HEK293 (cell line): ENCODE results near the gene CHN1.

ENCODE experiments used
- CTCF ChIA-PET: fragments of 350-600 bp; formaldehyde crosslinking; extraction: SDS; loops from one replicate; lab custom pipeline; 2021; ENCODE audit warnings: antibody characterized with exemption; lab: Yijun Ruan, JAX
- POLR2A ChIA-PET: fragments of 300-600 bp; formaldehyde crosslinking; extraction: SDS; loops from one replicate; lab custom pipeline; 2020; ENCODE audit warnings: antibody characterized with exemption, inconsistent platforms; lab: Yijun Ruan, JAX
- H3K27ac ChIP-seq: fragments of 200-500 bp; sonication (Bioruptor generic); 2 replicates; pipeline ENCODE4 v1.5.1; 2014; ENCODE audit warnings: low read depth, low read length, control low read depth, inconsistent platforms; ENCODE audit errors: extremely low read depth
- H3K36me3 ChIP-seq, 2 experiments: fragments of 200-500 bp in 1 of 2; sonication (Bioruptor generic) in 1 of 2; 1 replicate in 1 of 2; 2 replicates in 1 of 2; pipeline ENCODE4 v1.5.1; 2014 to 2017; ENCODE audit warnings: inconsistent platforms in 2 of 2, low read length in 2 of 2; ENCODE audit not compliant: control insufficient read depth in 2 of 2, insufficient read depth in 1 of 2
- H3K4me1 ChIP-seq: fragments of 200-500 bp; sonication (Bioruptor generic); 2 replicates; pipeline ENCODE4 v1.5.1; 2014; ENCODE audit warnings: mild to moderate bottlenecking, low read length, inconsistent platforms; ENCODE audit not compliant: control insufficient read depth, insufficient read depth
- H3K4me3 ChIP-seq: 2 replicates; pipeline ENCODE4 v1.5.1; 2011; ENCODE audit warnings: low read depth, mild to moderate bottlenecking, control low read depth, low read length, moderate library complexity
- H3K9me3 ChIP-seq: fragments of 200-500 bp; sonication (Bioruptor generic); 2 replicates; pipeline ENCODE4 v1.5.1; 2014; ENCODE audit warnings: low read depth, low read length, inconsistent platforms; ENCODE audit not compliant: control insufficient read depth, insufficient read depth
- EGR2 ChIP-seq: fragments of 450-650 bp; formaldehyde crosslinking; IDR thresholded peaks from 2 replicates; pipeline ENCODE4 v1.5.1; 2016; ENCODE audit warnings: low read depth, missing biosample characterization, missing genetic modification characterization
- REPIN1 ChIP-seq: fragments of 450-650 bp; formaldehyde crosslinking; IDR thresholded peaks from 2 replicates; pipeline ENCODE4 v1.5.1; 2017; ENCODE audit warnings: missing biosample characterization, missing genetic modification characterization, low read depth
- ZFHX2 ChIP-seq: fragments of 450-650 bp; formaldehyde crosslinking; conservative IDR thresholded peaks from 2 replicates; pipeline ENCODE4 v1.5.1; 2016; ENCODE audit warnings: missing biosample characterization, missing genetic modification characterization
- ZNF148 ChIP-seq: fragments of 450-650 bp; formaldehyde crosslinking; IDR thresholded peaks from 2 replicates; pipeline ENCODE4 v1.5.0; 2017; ENCODE audit warnings: missing biosample characterization, missing genetic modification characterization, borderline replicate concordance
- ZNF24 ChIP-seq: fragments of 450-650 bp; formaldehyde crosslinking; IDR thresholded peaks from 2 replicates; pipeline ENCODE4 v1.5.1; 2016; ENCODE audit warnings: missing biosample characterization, missing genetic modification characterization
- ZNF280C ChIP-seq: fragments of 450-650 bp; formaldehyde crosslinking; IDR thresholded peaks from 2 replicates; pipeline ENCODE4 v1.5.1; 2016; ENCODE audit warnings: missing biosample characterization, missing genetic modification characterization
- ZNF280D ChIP-seq: fragments of 450-650 bp; formaldehyde crosslinking; IDR thresholded peaks from 2 replicates; pipeline ENCODE4 v1.5.1; 2016; ENCODE audit warnings: missing biosample characterization, missing genetic modification characterization
- ZNF292 ChIP-seq: fragments of 450-650 bp; formaldehyde crosslinking; IDR thresholded peaks from 2 replicates; pipeline ENCODE4 v1.5.1; 2016; ENCODE audit warnings: low read depth, missing biosample characterization, missing genetic modification characterization, borderline replicate concordance
- ZNF354C ChIP-seq: fragments of 450-650 bp; formaldehyde crosslinking; IDR thresholded peaks from 2 replicates; pipeline ENCODE4 v1.5.1; 2016; ENCODE audit warnings: missing biosample characterization, missing genetic modification characterization, low read depth, borderline replicate concordance
- ZNF366 ChIP-seq: fragments of 450-650 bp; formaldehyde crosslinking; conservative IDR thresholded peaks from 2 replicates; pipeline ENCODE4 v1.5.1; 2016; ENCODE audit warnings: missing biosample characterization, missing genetic modification characterization
- ZNF37A ChIP-seq: fragments of 450-650 bp; IDR thresholded peaks from 2 replicates; pipeline ENCODE4 v1.5.1; 2018; ENCODE audit warnings: missing biosample characterization, missing genetic modification characterization
- ZNF449 ChIP-seq: fragments of 450-650 bp; formaldehyde crosslinking; IDR thresholded peaks from 2 replicates; pipeline ENCODE4 v1.5.1; 2017; ENCODE audit warnings: missing biosample characterization, mild to moderate bottlenecking, missing genetic modification characterization, moderate library complexity
- ZNF501 ChIP-seq: fragments of 450-650 bp; formaldehyde crosslinking; IDR thresholded peaks from 2 replicates; pipeline ENCODE4 v1.5.1; 2016; ENCODE audit warnings: missing biosample characterization, missing genetic modification characterization
- ZNF530 ChIP-seq: fragments of 450-650 bp; formaldehyde crosslinking; IDR thresholded peaks from 2 replicates; pipeline ENCODE4 v1.5.1; 2016; ENCODE audit warnings: low read depth, missing biosample characterization, missing genetic modification characterization
- ZNF785 ChIP-seq: fragments of 450-650 bp; formaldehyde crosslinking; IDR thresholded peaks from 2 replicates; pipeline ENCODE4 v1.5.1; 2016; ENCODE audit warnings: missing biosample characterization, missing genetic modification characterization
- ZNF791 ChIP-seq: fragments of 450-650 bp; formaldehyde crosslinking; IDR thresholded peaks from 2 replicates; pipeline ENCODE4 v1.5.1; 2016; ENCODE audit warnings: missing biosample characterization, missing genetic modification characterization

Gene CHN1

GRCh38 chr2:174777347-174778084 is 227.7 kb downstream of the CHN1 start (continued):
- TF ChIP-seq ZNF292 (no peak), ZNF148 (tag by site-specific recombination) (no peak), ZNF24 (no peak), ZNF501 (tag by site-specific recombination) (no peak), ZFHX2 (tag by site-specific recombination) (no peak), ZNF449 (no peak), ZNF366 (tag by site-specific recombination) (no peak)

- POLR2A ChIA-PET: no interaction called here
- CTCF ChIA-PET: interaction anchor here (1.0 to 3.3 kb wide), 6 partner anchors 12 to 208 kb away, joined by 3 to 24 read pairs (median 9); partner anchors contain the start of gene CHRNA1
- TF ChIP-seq ZNF530: no peak
- TF ChIP-seq REPIN1 (tag by site-specific recombination): no peak
- no peak for TF ChIP-seq ZNF791 (tag by site-specific recombination)
- no peak for TF ChIP-seq ZNF354C (tag by site-specific recombination)
- TF ChIP-seq ZNF501 (tag by site-specific recombination): no peak
- TF ChIP-seq ZNF785: no peak
- no peak for TF ChIP-seq ZNF280C (tag by site-specific recombination)
- no peak for TF ChIP-seq EGR2 (tag by site-specific recombination)
- TF ChIP-seq ZNF37A (tag by site-specific recombination): no peak
- no peak for TF ChIP-seq ZNF280D (tag by site-specific recombination)
- Histone ChIP-seq H3K36me3 (no peaks in the 10 kb centered on the region), H3K4me3 (no peak overlapping the region), H3K9me3 (no peaks in the 10 kb centered on the region), H3K4me1 (no peaks in the 10 kb centered on the region), H3K27ac (no peak overlapping the region)
Measured at GRCh38 chr2:174776675-174777074, 228.5 kb downstream of the CHN1 start.
